NCI-H2107 treated with DMSO at 0.1 percent for 48 hours (cell line): ENCODE measurements around the gene AFF3.
"Not testable (repeated sequence)": the region's sequence is repeated elsewhere in the genome, so short reads cannot be mapped to it uniquely, and the experiment has no call there.

Experiments
- DNase-seq: peaks from one replicate; lab custom pipeline; 2025; ENCODE audit not compliant: unreplicated experiment; lab: John Stamatoyannopoulos, UW

Gene AFF3

GRCh38 chr2:100142393-100142792, at the start of gene AFF3:
Gene AFF3, minus strand, starts transcription at chr2:100142590. Its CDS starts 38,136 bp downstream, at chr2:100104454.
- DNase-seq = no peak

- DNase-seq = no peak
Measured at GRCh38 chr2:100189387-100189786, 47.0 kb upstream of the AFF3 start.

- no peak for DNase-seq
Measured at GRCh38 chr2:100188326-100188725, 45.9 kb upstream of the AFF3 start.

GRCh38 chr2:100186126-100186525, 43.7 kb upstream of the AFF3 start:
- DNase-seq = no peak

- DNase-seq = no peak
Measured at GRCh38 chr2:100185516-100185915, 43.1 kb upstream of the AFF3 start.

GRCh38 chr2:100185105-100185504, 42.7 kb upstream of the AFF3 start:
- no peak for DNase-seq

GRCh38 chr2:100184055-100184737, 41.8 kb upstream of the AFF3 start:
- no peak for DNase-seq

GRCh38 chr2:100182494-100183361, 40.3 kb upstream of the AFF3 start:
- DNase-seq = no peak

GRCh38 chr2:100180503-100180902, 38.1 kb upstream of the AFF3 start:
- DNase-seq = no peak

GRCh38 chr2:100179806-100180205, 37.4 kb upstream of the AFF3 start:
- no peak for DNase-seq

- DNase-seq = no peak
Measured at GRCh38 chr2:100178864-100179263, 36.5 kb upstream of the AFF3 start.

GRCh38 chr2:100178085-100178788, 35.8 kb upstream of the AFF3 start:
- DNase-seq = no peak

- no peak for DNase-seq
Measured at GRCh38 chr2:100176925-100177324, 34.5 kb upstream of the AFF3 start.

GRCh38 chr2:100174026-100174431, 31.6 kb upstream of the AFF3 start:
- DNase-seq = no peak

GRCh38 chr2:100166701-100167100, 24.3 kb upstream of the AFF3 start:
- no peak for DNase-seq

GRCh38 chr2:100163605-100164004, 21.2 kb upstream of the AFF3 start:
- DNase-seq = no peak

- no peak for DNase-seq
Measured at GRCh38 chr2:100161945-100162620, 19.7 kb upstream of the AFF3 start.

- DNase-seq = no peak
Measured at GRCh38 chr2:100160396-100160795, 18.0 kb upstream of the AFF3 start.

- DNase-seq = not testable (repeated sequence)
Measured at GRCh38 chr2:100151832-100152231, 9.4 kb upstream of the AFF3 start.

GRCh38 chr2:100151310-100151709, 8.9 kb upstream of the AFF3 start:
- DNase-seq = no peak

GRCh38 chr2:100148883-100149282, 6.5 kb upstream of the AFF3 start:
- no peak for DNase-seq
